CD4-positive, alpha-beta T cell (primary cell): ENCODE results near the gene ZYX. TPM values are rescaled to one million over a fixed set of nuclear protein-coding genes. Genes with fewer than 3 reads are reported as not detected.

Experiments
- ATAC-seq: fragments of 200-7000 bp; cut with Tn5 transposase; one replicate; pipeline ENCODE4 v1.10.0; 2022; ENCODE audit warnings: mild to moderate bottlenecking; ENCODE audit not compliant: poor library complexity
- CTCF ChIA-PET: fragments of 350-600 bp; sonication (Branson Sonifier 250); formaldehyde crosslinking; loops from one replicate; lab custom pipeline; 2021; ENCODE audit warnings: antibody characterized with exemption, inconsistent platforms; lab: Charles Lee
- POLR2A ChIA-PET: fragments of 350-600 bp; sonication (Branson Sonifier 250); formaldehyde crosslinking; loops from one replicate; lab custom pipeline; 2021; ENCODE audit warnings: antibody characterized with exemption, inconsistent platforms; lab: Charles Lee
- DNase-seq, 14 experiments: peaks; one replicate each; pipeline ENCODE4 v3.0.0-alpha.2; 2013 to 2020; ENCODE audit warnings: mixed read lengths in 2 of 14
- H3K27ac ChIP-seq, 2 donors: one replicate each; pipeline versions ENCODE4 v1.5.1 to v1.7.0; 2013; ENCODE audit warnings: low read length in 2 of 2, low read depth in 1 of 2, mild to moderate bottlenecking in 1 of 2
- H3K27me3 ChIP-seq, 2 experiments: 1 replicate in 1 of 2; 2 replicates in 1 of 2; pipeline versions ENCODE4 v1.6.1 to v1.7.0; 2013; ENCODE audit warnings: low read length in 2 of 2, control low read depth in 1 of 2, mild to moderate bottlenecking in 1 of 2, moderate library complexity in 1 of 2; ENCODE audit not compliant: insufficient read depth in 2 of 2, control insufficient read depth in 1 of 2
- H3K36me3 ChIP-seq: one replicate; pipeline ENCODE4 v1.6.1; 2013; ENCODE audit warnings: low read length, control low read depth; ENCODE audit not compliant: insufficient read depth
- H3K4me1 ChIP-seq: one replicate; pipeline ENCODE4 v1.6.1; 2013; ENCODE audit warnings: low read length, control low read depth; ENCODE audit not compliant: insufficient read depth
- H3K4me3 ChIP-seq: one replicate; pipeline ENCODE4 v1.5.1; 2013; ENCODE audit warnings: mild to moderate bottlenecking, low read length, moderate library complexity
- H3K9me3 ChIP-seq, 2 experiments: 1 replicate in 1 of 2; 2 replicates in 1 of 2; pipeline versions ENCODE4 v1.6.1 to v1.7.0; 2013; ENCODE audit warnings: low read length in 2 of 2, mild to moderate bottlenecking in 2 of 2, control low read depth in 1 of 2, moderate library complexity in 1 of 2; ENCODE audit not compliant: control insufficient read depth in 1 of 2, insufficient read depth in 1 of 2
- H3K27ac Mint-ChIP-seq: one replicate; pipeline ENCODE4 v1.8.0; 2020; ENCODE audit warnings: mixed read lengths
- H3K27me3 Mint-ChIP-seq: one replicate; pipeline ENCODE4 v1.8.0; 2021; ENCODE audit warnings: mixed read lengths
- H3K36me3 Mint-ChIP-seq: one replicate; pipeline ENCODE4 v1.8.0; 2021; ENCODE audit warnings: low read depth, mixed read lengths
- H3K4me1 Mint-ChIP-seq: one replicate; pipeline ENCODE4 v1.8.0; 2021; ENCODE audit warnings: low read depth, mixed read lengths
- H3K4me3 Mint-ChIP-seq: one replicate; pipeline ENCODE4 v1.8.0; 2020; ENCODE audit warnings: mild to moderate bottlenecking, mixed read lengths
- H3K9me3 Mint-ChIP-seq: one replicate; pipeline ENCODE4 v1.8.0; 2020; ENCODE audit warnings: mixed read lengths
- intact Hi-C, 2 experiments: fragments of 100-400 bp; cut with DNase I in 1 of 2; cut with micrococcal nuclease in 1 of 2; formaldehyde crosslinking; loops; one replicate each; pipeline versions ENCODE4 v1.15.1 to v1.9.0; 2023 to 2025; cut with DNase I, micrococcal nuclease
- total RNA-seq, 174 experiments: library from RNA in 2 of 174; stranded (reverse) in 2 of 174; gene quantifications; one replicate each; pipeline ENCODE4 v1.2.3 and lab custom pipeline; 2021 to 2026
- TF ChIP-seq, protein P1 (sequence below): fragments of 200-600 bp; IDR thresholded peaks from one replicate; pipeline ENCODE4 v1.8.0; 2022; ENCODE audit warnings: antibody characterized with exemption, mild to moderate bottlenecking

The ZYX gene
- total RNA-seq, 2 experiments from 2014 or later = 132 to 146 TPM

DNA sequence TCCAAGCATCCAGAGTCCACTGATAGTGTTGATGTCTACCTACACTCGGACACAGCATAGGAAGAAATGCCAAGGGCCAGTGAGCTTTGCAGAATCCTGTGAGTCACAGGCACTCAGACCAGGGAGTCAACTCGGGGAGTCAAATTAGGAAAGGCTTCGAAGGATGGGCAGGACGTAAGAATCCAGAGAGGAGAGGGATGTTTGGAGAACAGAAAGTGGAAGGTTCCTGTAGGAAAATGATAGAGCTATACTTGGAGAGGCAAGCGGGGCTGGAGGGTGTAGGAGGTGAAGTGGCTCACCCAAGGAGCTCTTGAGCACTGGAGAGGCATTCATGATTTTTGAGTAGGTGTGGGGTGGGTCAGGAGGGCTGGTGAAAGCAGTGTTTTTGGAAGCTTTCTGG is 3.0 kb downstream of the ZYX start:
- DNase-seq = no peak
- Histone ChIP-seq H3K4me3 (no peak overlapping the region), H3K27ac (no peak overlapping the region), H3K9me3 (no peaks in the 10 kb centered on the region), H3K4me1 (peaks cover 77% of the 10 kb centered on the region), H3K36me3 (peaks cover 24% of the 10 kb centered on the region), H3K27me3 (no peaks in the 10 kb centered on the region)
- H3K4me3 Mint-ChIP-seq = no peak overlapping the region
- POLR2A ChIA-PET = interaction anchor here (0.6 to 2.9 kb wide), 12 partner anchors 8 to 599 kb away, joined by 3 to 30 read pairs (median 4); partner anchors contain the start of genes EPHA1 and TCAF1
- H3K9me3 Mint-ChIP-seq = no peaks in the 10 kb centered on the region
- H3K27ac Mint-ChIP-seq = no peak overlapping the region
- peaks cover 23% of the 10 kb centered on the region for H3K36me3 Mint-ChIP-seq
- intact Hi-C loops = loop anchor here (5.0 to 10.0 kb wide), 2 partner anchors 529 to 577 kb away; partner anchors contain the start of gene EPHB6 (in 1 of the 2)
- ATAC-seq = no peak
- CTCF ChIA-PET = interaction anchor here (0.8 to 2.1 kb wide), 8 partner anchors 20 to 144 kb away, joined by 3 to 6 read pairs (median 4); partner anchors contain the start of gene FAM131B
- TF ChIP-seq, protein P1, sequence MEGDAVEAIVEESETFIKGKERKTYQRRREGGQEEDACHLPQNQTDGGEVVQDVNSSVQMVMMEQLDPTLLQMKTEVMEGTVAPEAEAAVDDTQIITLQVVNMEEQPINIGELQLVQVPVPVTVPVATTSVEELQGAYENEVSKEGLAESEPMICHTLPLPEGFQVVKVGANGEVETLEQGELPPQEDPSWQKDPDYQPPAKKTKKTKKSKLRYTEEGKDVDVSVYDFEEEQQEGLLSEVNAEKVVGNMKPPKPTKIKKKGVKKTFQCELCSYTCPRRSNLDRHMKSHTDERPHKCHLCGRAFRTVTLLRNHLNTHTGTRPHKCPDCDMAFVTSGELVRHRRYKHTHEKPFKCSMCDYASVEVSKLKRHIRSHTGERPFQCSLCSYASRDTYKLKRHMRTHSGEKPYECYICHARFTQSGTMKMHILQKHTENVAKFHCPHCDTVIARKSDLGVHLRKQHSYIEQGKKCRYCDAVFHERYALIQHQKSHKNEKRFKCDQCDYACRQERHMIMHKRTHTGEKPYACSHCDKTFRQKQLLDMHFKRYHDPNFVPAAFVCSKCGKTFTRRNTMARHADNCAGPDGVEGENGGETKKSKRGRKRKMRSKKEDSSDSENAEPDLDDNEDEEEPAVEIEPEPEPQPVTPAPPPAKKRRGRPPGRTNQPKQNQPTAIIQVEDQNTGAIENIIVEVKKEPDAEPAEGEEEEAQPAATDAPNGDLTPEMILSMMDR = no peak
- H3K4me1 Mint-ChIP-seq = peaks cover 12% of the 10 kb centered on the region
- H3K27me3 Mint-ChIP-seq = no peaks in the 10 kb centered on the region

DNA sequence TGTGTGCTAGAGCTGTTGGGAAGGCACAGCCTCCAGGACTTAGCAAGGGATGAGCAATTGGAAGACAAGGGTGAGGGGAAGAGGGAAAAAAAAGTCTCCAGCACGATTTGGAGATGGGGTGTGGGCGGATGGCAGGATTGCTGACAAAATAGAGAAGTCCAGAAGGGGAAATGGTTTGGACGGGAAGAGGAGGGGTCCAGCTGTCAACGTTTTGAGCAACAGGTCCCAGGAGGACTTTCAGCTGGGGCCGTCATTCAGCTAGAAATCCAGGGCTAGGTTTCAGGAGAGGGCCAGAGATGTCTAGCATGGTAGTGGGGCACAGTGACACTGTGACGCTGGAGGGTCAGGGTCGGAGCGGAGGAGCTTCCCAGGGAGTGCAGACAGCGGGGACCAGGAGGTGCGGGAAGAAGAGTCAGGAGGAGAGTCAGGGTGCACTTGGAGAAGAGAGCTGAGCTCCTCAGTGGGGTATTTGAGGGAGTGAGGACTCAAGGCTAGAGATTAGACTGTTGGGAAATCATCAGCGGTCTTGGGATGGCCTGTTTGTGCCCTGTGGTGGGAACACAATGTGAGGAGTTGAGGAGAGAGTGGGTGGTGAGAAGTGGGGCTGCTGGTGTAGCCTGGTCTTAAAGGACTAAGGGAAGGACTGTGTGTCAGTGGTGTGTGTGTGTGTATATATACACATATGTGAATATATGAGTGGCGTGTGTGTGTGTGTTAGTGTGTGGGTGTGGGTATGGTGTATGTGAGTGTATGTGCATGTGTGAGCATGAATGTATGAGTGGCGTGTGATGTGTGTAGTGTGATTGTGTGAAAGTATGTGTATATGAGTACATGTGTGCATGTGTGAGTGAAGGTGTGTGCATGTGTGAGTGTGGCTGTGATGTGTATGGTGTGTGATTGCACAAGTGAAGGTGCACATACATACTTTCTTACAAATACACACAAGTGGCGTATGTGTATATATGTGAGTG is 3.8 kb downstream of the ZYX start:
- DNase-seq (peak in 1 of 14 experiments; percentile 31), ATAC-seq (no peak)
- Histone ChIP-seq H3K9me3 (no peaks in the 10 kb centered on the region), H3K4me3 (peak overlapping the region; percentile 13), H3K4me1 (peaks cover 72% of the 10 kb centered on the region), H3K27me3 (no peaks in the 10 kb centered on the region), H3K27ac (peak overlapping the region; percentile 22 to 68), H3K36me3 (peaks cover 32% of the 10 kb centered on the region)
- TF ChIP-seq, protein P1 = no peak
- ChIA-PET POLR2A (interaction anchor here (1.0 to 2.9 kb wide), 11 partner anchors 8 to 599 kb away, joined by 3 to 30 read pairs (median 4); partner anchors contain the start of genes EPHA1 and TCAF1), CTCF (interaction anchor here (1.2 to 2.1 kb wide), 7 partner anchors 19 to 144 kb away, joined by 3 to 6 read pairs (median 4); no protein-coding TSS in a partner anchor)
- H3K27ac Mint-ChIP-seq = no peak overlapping the region
- no peaks in the 10 kb centered on the region for H3K27me3 Mint-ChIP-seq
- H3K9me3 Mint-ChIP-seq = no peaks in the 10 kb centered on the region
- peaks cover 10% of the 10 kb centered on the region for H3K4me1 Mint-ChIP-seq
- peaks cover 27% of the 10 kb centered on the region for H3K36me3 Mint-ChIP-seq
- H3K4me3 Mint-ChIP-seq = no peak overlapping the region
- intact Hi-C loops = loop anchor here (5.0 to 10.0 kb wide), 2 partner anchors 530 to 578 kb away; partner anchors contain the start of gene EPHB6 (in 1 of the 2)
